Measurements from ENCODE around the gene SMLR1.

DNA sequence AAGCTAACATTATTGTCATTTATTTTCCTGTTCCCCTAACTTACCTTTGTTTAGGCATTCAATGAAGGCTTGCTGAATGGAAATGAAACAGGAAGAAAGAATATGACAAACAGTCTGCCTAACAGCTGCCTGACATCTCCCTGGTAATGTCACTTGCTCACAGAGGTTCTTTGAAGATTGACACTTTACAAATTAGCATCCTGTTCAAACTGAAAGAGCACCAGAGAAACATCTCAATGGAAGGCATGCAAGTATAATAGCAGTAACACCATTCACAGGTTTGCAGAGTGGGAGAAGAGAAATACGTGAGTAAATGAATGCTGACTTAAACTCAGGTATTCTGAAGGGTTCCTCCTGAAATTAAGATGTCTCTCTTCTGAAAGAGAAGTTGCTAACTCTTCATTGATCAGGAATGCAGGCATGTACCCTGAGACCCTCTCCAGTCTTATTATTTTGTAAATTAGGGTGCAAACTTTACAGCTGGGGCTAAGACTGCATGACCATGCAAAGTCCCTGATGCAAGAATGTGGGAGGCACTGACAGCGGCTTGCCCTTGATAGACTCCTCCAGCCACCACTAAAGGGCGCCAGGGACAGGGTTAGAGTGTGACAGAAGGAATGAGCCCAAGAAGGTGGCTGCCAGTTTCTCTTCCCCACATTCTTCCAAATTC is 1.3 kb upstream of the SMLR1 start:
- TF ChIP-seq, protein P1, sequence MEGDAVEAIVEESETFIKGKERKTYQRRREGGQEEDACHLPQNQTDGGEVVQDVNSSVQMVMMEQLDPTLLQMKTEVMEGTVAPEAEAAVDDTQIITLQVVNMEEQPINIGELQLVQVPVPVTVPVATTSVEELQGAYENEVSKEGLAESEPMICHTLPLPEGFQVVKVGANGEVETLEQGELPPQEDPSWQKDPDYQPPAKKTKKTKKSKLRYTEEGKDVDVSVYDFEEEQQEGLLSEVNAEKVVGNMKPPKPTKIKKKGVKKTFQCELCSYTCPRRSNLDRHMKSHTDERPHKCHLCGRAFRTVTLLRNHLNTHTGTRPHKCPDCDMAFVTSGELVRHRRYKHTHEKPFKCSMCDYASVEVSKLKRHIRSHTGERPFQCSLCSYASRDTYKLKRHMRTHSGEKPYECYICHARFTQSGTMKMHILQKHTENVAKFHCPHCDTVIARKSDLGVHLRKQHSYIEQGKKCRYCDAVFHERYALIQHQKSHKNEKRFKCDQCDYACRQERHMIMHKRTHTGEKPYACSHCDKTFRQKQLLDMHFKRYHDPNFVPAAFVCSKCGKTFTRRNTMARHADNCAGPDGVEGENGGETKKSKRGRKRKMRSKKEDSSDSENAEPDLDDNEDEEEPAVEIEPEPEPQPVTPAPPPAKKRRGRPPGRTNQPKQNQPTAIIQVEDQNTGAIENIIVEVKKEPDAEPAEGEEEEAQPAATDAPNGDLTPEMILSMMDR (IDR thresholded peaks at IDR 0.05) = no peak
- TF ChIP-seq POLR2A (IDR thresholded peaks at IDR 0.05) = no peak

Data from adrenal gland (tissue), 5 donors.